ENCODE results near the gene DHX30.

DNA sequence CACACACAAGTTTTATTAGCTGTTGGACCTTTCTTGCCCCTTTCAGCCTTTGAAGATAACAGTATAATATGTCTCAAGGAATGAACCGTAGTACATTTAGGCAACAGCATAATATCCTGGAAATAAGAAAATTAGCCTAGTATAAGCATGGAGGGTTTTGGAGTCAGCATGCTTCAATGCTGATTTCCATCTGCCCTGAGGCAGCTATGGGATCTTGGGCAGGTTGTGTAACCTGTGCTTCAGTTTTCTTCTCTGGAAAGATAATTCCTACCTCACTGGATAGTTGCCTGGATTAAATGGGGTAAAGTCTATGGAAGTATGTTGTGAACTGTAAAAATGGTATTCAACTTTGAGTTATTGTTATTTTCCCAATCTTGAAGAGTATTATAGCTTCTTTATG lies 1.6 kb downstream of the DHX30 start:
- no peak for TF ChIP-seq CTCF (optimal IDR thresholded peaks at IDR 0.05 in 1 of 3, IDR thresholded peaks at IDR 0.05 in 1 of 3, conservative IDR thresholded peaks at IDR 0.05 in 1 of 3; ENCODE audit: extremely low read depth in 1 of 3, insufficient read depth in 2 of 3, low read length in 3 of 3)
- no peak for TF ChIP-seq EZH2 (IDR thresholded peaks at IDR 0.05; ENCODE audit: low read length)
